Bronchial epithelial cell (primary cell): ENCODE results near the gene MGAT1. TPM values are rescaled to one million over a fixed set of nuclear protein-coding genes. Genes with fewer than 3 reads are reported as not detected.

ENCODE experiments used
- DNase-seq: peaks from one replicate; pipeline ENCODE4 v3.0.0-alpha.2; 2010; ENCODE audit warnings: low read depth
- FAIRE-seq: peaks from 2 replicates; lab custom pipeline; 2011; peaks lifted over from hg19 to GRCh38; lab: Jason Lieb, UNC
- H3K27me3 ChIP-seq: 2 replicates; pipeline ENCODE4 v1.5.1; 2011; ENCODE audit warnings: low read length; ENCODE audit not compliant: control insufficient read depth, insufficient read depth
- H3K36me3 ChIP-seq: 2 replicates; pipeline ENCODE4 v1.5.1; 2011; ENCODE audit warnings: low read length; ENCODE audit not compliant: control insufficient read depth, insufficient read depth
- H3K4me3 ChIP-seq: 2 replicates; pipeline ENCODE4 v1.5.1; 2011; ENCODE audit warnings: mild to moderate bottlenecking, low read depth, low read length, control low read depth
- total RNA-seq: library from RNA; depleted of rRNA; stranded (reverse); fragments of >200 nt; gene quantifications from 2 replicates; pipeline ENCODE4 v1.2.1, GENCODE V29; 2014
- TF ChIP-seq, protein P1 (sequence below): IDR thresholded peaks from 2 replicates; pipeline ENCODE4 v1.5.1; 2011; ENCODE audit warnings: mild to moderate bottlenecking, moderate library complexity, low read length, control low read depth, inconsistent platforms; ENCODE audit not compliant: insufficient read depth, severe bottlenecking

MGAT1 gene
- total RNA-seq, 1 donor from 2014 or later = 62.1 TPM

DNA sequence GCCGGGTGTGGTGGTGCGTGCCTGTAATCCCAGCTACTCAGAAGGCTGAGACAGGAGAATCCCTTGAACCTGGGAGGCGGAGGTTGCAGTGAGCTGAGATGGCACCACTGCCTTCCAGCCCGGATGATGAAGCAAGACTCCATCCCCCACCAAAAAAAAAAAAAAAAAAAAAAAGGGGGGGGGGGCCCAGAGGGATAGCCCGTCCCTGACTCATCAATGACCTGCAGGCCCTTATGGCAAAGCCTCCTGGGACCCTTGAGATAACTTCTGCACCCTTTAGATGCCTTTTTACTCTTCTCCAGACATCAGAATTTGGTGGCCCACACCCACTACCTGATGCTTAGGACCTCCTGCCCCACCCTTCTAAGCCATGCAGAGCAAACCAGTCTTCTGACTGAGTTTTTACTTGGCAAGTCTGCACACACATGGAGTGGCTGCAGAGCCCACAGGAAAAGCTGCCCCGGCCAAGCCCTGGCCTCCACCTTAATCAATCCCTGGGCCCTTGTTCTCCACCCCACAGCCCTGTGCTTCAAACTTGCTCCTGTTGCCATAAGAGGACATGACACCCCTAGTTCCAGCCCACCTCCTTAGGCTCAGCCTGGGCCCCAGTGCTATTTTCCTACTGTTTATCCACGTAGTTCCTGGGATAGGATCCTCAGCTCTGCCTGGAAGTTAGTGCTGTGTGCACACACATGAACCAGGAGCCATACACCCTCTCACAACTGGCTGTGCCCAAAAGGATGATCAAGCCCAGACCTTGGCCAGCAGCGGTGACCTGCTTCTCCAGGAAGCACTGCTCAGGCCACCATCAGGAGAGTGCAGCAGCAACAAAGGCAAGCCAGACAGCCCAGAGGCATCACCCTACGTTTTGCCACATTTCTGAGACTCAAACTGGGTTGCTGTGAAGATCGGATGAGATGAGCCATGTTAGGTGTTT, 5.1 kb downstream of the MGAT1 start:
- no peak for FAIRE-seq
- DNase-seq = no peak
- H3K36me3 ChIP-seq = peaks cover 9% of the 10 kb centered on the region
- H3K27me3 ChIP-seq = no peaks in the 10 kb centered on the region
- H3K4me3 ChIP-seq = no peak overlapping the region
- TF ChIP-seq, protein P1, sequence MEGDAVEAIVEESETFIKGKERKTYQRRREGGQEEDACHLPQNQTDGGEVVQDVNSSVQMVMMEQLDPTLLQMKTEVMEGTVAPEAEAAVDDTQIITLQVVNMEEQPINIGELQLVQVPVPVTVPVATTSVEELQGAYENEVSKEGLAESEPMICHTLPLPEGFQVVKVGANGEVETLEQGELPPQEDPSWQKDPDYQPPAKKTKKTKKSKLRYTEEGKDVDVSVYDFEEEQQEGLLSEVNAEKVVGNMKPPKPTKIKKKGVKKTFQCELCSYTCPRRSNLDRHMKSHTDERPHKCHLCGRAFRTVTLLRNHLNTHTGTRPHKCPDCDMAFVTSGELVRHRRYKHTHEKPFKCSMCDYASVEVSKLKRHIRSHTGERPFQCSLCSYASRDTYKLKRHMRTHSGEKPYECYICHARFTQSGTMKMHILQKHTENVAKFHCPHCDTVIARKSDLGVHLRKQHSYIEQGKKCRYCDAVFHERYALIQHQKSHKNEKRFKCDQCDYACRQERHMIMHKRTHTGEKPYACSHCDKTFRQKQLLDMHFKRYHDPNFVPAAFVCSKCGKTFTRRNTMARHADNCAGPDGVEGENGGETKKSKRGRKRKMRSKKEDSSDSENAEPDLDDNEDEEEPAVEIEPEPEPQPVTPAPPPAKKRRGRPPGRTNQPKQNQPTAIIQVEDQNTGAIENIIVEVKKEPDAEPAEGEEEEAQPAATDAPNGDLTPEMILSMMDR = no peak

GRCh38 chr5:180795771-180796313, 6.8 kb downstream of the MGAT1 start:
- H3K36me3 ChIP-seq = peaks cover 22% of the 10 kb centered on the region
- DNase-seq (no peak), FAIRE-seq (no peak)
- no peaks in the 10 kb centered on the region for H3K27me3 ChIP-seq
- no peak overlapping the region for H3K4me3 ChIP-seq
- TF ChIP-seq, protein P1 = no peak

DNA sequence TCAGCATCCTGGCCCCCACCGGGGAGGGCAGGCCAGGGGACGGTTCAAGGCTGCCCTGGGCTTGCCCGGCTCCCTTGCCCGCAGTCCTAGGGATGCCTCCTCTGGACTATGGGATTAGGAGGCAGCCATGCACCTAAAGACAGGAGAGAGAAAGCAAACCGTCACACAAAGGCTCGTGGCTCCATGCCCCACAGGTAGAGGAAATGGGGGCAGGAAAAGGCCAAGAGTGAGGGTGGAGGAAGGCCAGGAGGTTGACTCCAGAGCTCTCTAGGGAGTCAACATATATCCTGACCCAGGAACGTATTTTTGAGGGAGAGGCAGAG, 9.7 kb downstream of the MGAT1 start:
- FAIRE-seq (no peak), DNase-seq (no peak)
- Histone ChIP-seq H3K27me3 (no peaks in the 10 kb centered on the region), H3K4me3 (no peak overlapping the region), H3K36me3 (peaks cover 23% of the 10 kb centered on the region)
- TF ChIP-seq, protein P1 = no peak

DNA sequence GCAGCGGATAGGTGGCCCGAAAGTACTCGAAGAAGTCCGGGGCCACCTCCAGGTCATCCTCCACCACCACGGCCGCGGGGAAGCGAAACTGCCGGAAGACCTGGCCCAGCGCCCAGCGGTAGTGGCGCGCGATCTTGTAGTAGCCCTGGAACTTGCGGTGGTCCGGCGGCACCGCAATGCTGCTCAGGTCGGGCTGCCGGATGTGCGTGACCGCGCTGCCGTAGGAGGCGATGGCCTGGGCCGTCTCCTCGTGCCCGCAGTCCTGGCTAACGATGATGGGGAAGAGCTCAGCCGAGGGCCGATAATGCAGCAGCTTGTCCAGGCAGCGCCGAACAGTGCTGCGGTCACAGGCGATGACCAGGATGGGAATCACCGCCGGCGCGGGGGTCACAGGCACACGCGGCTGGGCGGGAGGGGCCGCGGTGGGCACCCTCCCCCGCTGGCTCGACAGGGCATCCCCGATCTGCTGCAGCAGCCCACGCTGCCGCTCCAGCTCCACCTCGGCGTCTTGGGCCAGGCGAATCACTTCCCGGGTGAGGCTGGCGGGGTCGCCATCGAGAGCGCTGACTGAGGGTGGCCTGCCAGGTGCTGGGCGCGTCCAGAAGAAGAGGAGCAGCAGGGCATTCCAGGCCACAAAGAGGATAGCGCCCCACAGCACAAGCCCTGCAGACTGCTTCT, 10.2 kb downstream of the MGAT1 start:
- H3K36me3 ChIP-seq = peaks cover 23% of the 10 kb centered on the region
- FAIRE-seq (no peak), DNase-seq (no peak)
- TF ChIP-seq, protein P1 = no peak
- H3K4me3 ChIP-seq = no peak overlapping the region
- H3K27me3 ChIP-seq = no peaks in the 10 kb centered on the region

DNA sequence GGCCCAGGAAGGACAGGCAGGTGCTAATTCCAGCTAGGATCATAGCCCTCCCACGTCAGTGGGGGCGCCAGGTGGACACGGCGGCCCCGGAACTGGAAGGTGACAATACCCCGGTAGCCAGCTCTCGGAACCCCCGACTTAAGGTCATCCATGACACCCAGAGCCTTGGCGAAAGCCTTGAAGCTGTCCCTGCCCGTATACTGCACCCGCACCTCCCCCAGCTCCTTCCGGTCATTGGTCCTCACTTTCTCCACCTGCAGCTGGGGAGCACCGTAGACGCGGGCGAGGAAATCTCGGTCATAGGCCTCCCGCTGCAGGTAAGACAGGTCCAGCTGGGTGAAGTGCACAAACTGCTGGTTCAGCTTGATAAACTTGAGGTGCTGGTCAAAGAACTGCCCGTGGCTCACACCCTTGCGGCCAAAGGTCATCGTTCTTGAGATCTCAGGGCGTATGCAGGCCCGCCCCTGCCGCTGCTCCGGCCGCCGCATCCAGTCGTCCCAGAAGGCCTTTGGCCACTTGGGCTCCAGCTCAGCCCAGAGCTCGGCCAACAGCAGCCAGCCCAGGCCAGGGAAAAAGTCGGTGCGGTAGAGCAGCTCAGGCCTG, 10.9 kb downstream of the MGAT1 start:
- Histone ChIP-seq H3K27me3 (no peaks in the 10 kb centered on the region), H3K36me3 (peaks cover 23% of the 10 kb centered on the region), H3K4me3 (no peak overlapping the region)
- DNase-seq = no peak
- TF ChIP-seq, protein P1 = no peak
- FAIRE-seq = no peak
